VCaP (cell line): ENCODE results near the gene TMEM38B.

Source experiments
- H3K27ac ChIP-seq: fragments of 450-650 bp; 2 replicates; pipeline ENCODE4 v1.5.1; 2017
- TF ChIP-seq, protein P1 (sequence below): fragments of 450-650 bp; conservative IDR thresholded peaks from 2 replicates; pipeline ENCODE4 v1.5.1; 2017; ENCODE audit warnings: mild to moderate bottlenecking, moderate library complexity

Gene TMEM38B

DNA sequence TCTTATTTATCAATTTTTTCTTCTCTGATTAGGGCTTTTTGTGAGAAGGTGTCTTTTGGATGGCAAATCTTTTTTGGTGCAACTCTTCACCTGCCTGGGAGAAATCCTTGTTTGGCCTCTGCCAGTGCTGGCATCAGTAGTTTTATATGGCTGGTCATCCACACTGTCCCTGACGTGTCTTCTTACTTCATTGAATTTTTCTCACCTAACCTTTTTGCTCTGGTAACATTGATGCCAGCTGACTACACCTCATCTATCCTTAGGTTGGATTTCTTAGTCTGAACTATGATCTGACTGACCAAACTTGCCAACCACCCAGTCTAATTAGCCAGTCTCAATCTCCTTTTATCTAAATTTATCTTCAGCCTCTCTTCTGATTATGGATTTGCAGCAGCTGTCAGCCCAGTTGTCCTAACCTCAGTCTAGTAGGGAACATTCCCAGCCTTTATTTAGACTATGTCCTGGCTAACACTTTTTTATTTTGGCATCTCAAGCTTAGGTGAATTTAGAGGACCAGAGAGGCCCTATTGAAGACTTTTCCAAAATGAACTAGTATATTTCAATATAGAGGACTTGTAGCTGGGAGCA is 10.6 kb upstream of the TMEM38B start:
- TF ChIP-seq, protein P1, sequence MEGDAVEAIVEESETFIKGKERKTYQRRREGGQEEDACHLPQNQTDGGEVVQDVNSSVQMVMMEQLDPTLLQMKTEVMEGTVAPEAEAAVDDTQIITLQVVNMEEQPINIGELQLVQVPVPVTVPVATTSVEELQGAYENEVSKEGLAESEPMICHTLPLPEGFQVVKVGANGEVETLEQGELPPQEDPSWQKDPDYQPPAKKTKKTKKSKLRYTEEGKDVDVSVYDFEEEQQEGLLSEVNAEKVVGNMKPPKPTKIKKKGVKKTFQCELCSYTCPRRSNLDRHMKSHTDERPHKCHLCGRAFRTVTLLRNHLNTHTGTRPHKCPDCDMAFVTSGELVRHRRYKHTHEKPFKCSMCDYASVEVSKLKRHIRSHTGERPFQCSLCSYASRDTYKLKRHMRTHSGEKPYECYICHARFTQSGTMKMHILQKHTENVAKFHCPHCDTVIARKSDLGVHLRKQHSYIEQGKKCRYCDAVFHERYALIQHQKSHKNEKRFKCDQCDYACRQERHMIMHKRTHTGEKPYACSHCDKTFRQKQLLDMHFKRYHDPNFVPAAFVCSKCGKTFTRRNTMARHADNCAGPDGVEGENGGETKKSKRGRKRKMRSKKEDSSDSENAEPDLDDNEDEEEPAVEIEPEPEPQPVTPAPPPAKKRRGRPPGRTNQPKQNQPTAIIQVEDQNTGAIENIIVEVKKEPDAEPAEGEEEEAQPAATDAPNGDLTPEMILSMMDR: no peak
- H3K27ac ChIP-seq: no peak overlapping the region; the same call in 1 of the 2 replicates

DNA sequence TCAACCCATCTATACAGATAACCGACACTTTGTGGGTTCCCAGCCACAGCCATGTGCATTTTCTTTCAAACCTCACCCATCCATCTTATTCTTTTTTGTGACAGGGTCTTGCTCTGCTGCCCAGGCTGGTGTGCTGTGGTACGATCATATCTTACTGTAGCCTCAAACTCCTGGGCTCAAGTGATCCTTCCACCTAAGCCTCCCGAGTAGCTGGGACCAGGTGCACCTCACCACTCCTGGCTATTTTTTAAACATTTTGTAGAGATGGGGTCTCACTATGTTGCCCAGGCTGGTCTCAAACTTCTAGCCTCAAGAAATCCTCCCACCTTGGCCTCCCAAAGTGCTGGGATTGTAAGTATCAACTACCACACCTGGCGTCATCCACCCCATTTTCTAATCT is 7.4 kb upstream of the TMEM38B start:
- H3K27ac ChIP-seq: no peak overlapping the region
- TF ChIP-seq, protein P1: no peak

DNA sequence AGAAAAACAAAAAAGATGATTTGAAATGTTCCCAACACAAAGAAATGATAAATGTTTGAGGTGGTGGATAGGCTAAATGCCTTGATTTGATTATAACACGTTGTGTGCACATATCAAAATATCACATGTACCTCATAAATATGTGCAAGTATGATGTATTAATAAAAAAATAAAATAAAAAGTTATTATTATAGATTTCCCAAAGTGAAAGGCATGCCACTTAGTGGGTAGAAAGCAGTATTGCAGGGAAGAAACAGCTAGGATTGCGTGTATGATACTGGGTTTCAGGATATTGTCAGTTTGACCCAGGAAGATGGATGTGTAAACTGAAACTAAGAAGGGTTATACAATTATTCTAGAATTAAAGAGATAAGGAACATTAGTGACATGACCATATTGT is 3.6 kb upstream of the TMEM38B start:
- TF ChIP-seq, protein P1: peak; percentile 81

DNA sequence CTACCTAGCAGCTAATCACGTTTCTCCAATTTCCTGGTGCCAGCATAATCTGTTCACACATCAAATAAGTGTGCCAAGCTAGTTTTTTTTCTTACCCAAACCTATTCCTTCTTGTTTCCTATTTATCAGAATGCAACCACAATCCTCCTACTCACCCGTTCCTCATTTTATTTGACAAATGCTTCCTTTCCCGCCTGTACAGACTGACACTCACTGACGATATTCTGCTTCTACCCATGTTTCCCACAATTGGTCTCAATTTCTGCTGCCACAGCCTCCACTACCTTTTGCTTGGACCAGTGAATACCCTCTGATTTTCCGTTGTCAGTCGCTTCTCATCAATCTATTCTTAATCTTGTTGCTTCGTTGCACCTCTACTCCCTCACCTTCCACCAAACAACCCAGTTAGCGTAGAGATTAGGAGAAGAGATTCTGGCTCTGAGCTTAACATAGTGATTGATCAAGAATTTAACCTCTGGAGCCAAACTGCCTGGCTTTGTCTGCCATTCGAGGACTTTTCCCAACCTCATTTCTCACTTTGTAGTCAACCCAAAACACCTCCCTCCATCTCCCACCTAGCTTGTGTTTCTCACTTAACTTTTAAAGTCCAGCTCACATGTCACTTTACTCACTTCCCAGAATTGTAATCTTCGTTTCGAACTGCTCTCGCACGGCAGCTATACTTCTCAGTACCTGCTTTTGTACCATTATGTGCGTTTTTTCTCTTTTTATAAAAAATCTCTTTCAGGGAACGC is 729 bp upstream of the TMEM38B start:
- peak overlapping the region; percentile 75; the same call in 1 of the 2 replicates for H3K27ac ChIP-seq
- TF ChIP-seq, protein P1: no peak

More for the DNA sequence above, 3.6 kb upstream of the TMEM38B start:
- H3K27ac ChIP-seq: no peak overlapping the region

DNA sequence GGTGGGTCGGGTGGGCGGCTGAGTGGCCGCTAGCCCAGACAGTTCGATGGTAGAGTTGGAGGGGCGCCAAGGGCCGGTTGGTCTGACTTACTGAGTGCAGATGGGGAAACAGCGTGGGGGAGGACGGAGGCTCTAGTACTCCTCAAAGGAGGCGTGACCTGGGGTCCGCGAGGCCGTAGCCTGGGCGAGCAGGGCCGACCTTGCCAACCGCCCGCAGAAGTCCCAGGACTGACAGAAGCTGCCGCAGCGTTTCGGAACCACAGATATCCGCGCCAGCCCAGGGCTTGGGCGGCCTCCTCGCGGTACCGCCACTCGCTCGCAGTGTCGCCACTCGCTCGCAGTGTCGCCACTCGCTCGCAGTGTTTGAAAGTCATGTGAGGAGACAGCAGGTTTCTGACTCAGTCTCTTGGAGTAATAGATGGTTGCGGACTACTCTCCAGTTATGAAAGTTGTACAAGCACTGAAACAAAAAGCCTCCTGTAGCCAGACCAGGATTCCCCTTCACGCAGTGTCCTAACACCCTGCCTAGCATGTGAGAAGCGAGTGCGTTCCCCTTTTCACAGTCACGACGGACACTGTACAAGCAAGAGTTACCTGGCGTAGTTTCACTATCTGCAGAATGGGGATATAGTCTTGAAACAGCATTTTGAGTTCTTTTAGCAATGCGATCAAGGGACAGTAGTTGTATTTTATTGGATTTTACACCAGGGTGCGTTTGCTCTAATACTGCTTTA is 674 bp downstream of the TMEM38B start:
- TF ChIP-seq, protein P1: no peak
- H3K27ac ChIP-seq: peak overlapping the region; percentile 75

DNA sequence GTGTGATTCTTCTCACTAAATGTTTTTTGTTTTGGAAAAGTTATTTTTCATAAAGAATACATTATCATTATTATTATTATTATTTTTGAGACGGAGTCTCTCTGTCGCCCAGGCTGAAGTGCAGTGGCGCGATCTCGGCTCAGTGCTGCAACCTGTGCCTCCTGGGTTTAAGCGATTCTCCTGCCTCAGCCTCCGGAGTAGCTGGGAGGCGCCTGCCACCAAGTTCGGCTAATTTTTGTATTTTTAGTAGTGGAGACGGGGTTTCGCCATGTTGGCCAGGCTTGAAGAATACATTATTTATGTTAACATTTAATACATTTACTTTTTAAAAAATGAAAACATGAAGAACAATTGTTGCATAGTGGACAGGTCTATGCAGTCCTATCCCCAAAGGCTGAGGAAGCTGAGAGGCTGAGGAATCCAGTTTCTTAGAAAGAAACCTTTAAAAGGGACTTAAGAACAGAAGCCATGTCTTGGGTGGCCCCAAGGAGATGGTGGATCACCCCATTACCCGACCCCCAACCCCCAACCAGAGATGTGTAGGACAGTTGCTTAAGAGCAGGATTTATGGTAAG is 2.0 kb downstream of the TMEM38B start:
- H3K27ac ChIP-seq: no peak overlapping the region
- TF ChIP-seq, protein P1: no peak

DNA sequence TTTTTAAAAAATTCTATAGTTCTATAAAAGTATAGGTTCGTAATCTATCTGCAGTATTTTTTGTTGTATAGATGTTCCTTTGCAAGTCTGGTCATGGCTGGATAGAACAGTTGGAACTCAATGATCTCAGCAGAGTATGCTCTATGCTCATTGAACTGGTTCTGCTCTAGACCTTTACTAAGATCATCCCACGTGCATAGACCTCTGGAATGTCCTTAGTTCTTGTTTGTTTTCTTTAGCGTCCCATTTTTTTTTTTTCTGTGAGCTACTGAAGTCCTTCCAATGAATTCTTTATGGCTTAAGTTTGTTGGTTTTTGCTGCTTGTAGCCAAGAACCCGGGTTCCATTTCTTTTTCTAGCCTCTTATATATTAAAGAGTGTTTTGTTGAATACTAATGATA is 3.5 kb downstream of the TMEM38B start:
- H3K27ac ChIP-seq: peak overlapping the region; percentile 20; the same call in 1 of the 2 replicates
- TF ChIP-seq, protein P1: no peak
